Common myeloid progenitor, CD34-positive (primary cell): ENCODE measurements around the gene CROCC.
"Not testable (repeated sequence)": the region's sequence is repeated elsewhere in the genome, so short reads cannot be mapped to it uniquely, and the experiment has no call there.

ENCODE experiments used
- CTCF ChIA-PET: fragments of 350-600 bp; sonication (Branson Sonifier 250); formaldehyde crosslinking; loops from one replicate; lab custom pipeline; 2021; ENCODE audit warnings: antibody characterized with exemption; lab: Charles Lee
- POLR2A ChIA-PET: fragments of 350-600 bp; sonication (Branson Sonifier 250); formaldehyde crosslinking; loops from one replicate; lab custom pipeline; 2021; ENCODE audit warnings: antibody characterized with exemption; lab: Charles Lee
- DNase-seq, 3 donors: peaks; one replicate each; pipeline versions ENCODE4 v3.0.0 to v3.0.0-alpha.2; 2013
- H3K27ac ChIP-seq, 2 experiments: 1 replicate in 1 of 2; 2 replicates in 1 of 2; pipeline ENCODE4 v1.7.0; 2013; ENCODE audit warnings: inconsistent platforms in 2 of 2, low read length in 2 of 2, mild to moderate bottlenecking in 2 of 2, low read depth in 1 of 2, moderate library complexity in 1 of 2; ENCODE audit not compliant: severe bottlenecking in 2 of 2, insufficient read depth in 1 of 2, poor library complexity in 1 of 2
- H3K27me3 ChIP-seq, 5 experiments: replicated peaks in 2 of 5; 1 replicate in 3 of 5; 2 replicates in 2 of 5; pipeline versions ENCODE4 v1.6.1 to v1.7.0; 2013; ENCODE audit warnings: low read length in 4 of 5, mild to moderate bottlenecking in 2 of 5, moderate library complexity in 2 of 5, inconsistent platforms in 1 of 5; ENCODE audit not compliant: insufficient read depth in 5 of 5, control insufficient read depth in 4 of 5
- H3K36me3 ChIP-seq, 4 experiments: 1 replicate in 2 of 4; 2 replicates in 2 of 4; pipeline versions ENCODE4 v1.6.1 to v1.7.0; 2013; ENCODE audit warnings: low read length in 3 of 4, control low read depth in 1 of 4, mild to moderate bottlenecking in 1 of 4; ENCODE audit not compliant: control insufficient read depth in 4 of 4, insufficient read depth in 4 of 4
- H3K4me1 ChIP-seq, 4 experiments: 1 replicate in 3 of 4; 2 replicates in 1 of 4; pipeline versions ENCODE4 v1.6.1 to v1.7.1; 2013; ENCODE audit warnings: low read length in 3 of 4, mild to moderate bottlenecking in 3 of 4, control low read depth in 1 of 4, inconsistent platforms in 1 of 4, moderate library complexity in 1 of 4; ENCODE audit not compliant: control insufficient read depth in 4 of 4, insufficient read depth in 4 of 4; ENCODE audit errors: control extremely low read depth in 1 of 4
- H3K4me3 ChIP-seq, 7 experiments: 1 replicate in 4 of 7; 2 replicates in 3 of 7; pipeline versions ENCODE4 v1.5.1 to v1.7.0; 2013; ENCODE audit warnings: mild to moderate bottlenecking in 7 of 7, low read length in 6 of 7, moderate library complexity in 6 of 7, inconsistent platforms in 2 of 7, low read depth in 2 of 7, control low read depth in 1 of 7; ENCODE audit not compliant: insufficient read depth in 4 of 7, control insufficient read depth in 1 of 7; ENCODE audit errors: extremely low read depth in 1 of 7
- H3K9me3 ChIP-seq, 5 experiments: 1 replicate in 4 of 5; 2 replicates in 1 of 5; pipeline versions ENCODE4 v1.6.1 to v1.7.1; 2013; ENCODE audit warnings: low read length in 4 of 5, mild to moderate bottlenecking in 2 of 5, inconsistent platforms in 1 of 5, low read depth in 1 of 5, moderate library complexity in 1 of 5; ENCODE audit not compliant: control insufficient read depth in 4 of 5, insufficient read depth in 2 of 5; ENCODE audit errors: control extremely low read depth in 1 of 5
- WGBS: methylation state at CpG from one replicate; pipeline ENCODE4 v1.1.5; 2013; ENCODE audit not compliant: insufficient coverage; 5-methylcytosine and 5-hydroxymethylcytosine counted together

CROCC gene

GRCh38 chr1:16911851-16912721, 9.6 kb upstream of the CROCC start:
- CTCF ChIA-PET, POLR2A ChIA-PET, H3K9me3 ChIP-seq, H3K4me3 ChIP-seq, H3K36me3 ChIP-seq, H3K27me3 ChIP-seq, H3K27ac ChIP-seq: not testable (repeated sequence)
- peak in 1 of 3 donors; percentile 60 for DNase-seq
- H3K4me1 ChIP-seq = peaks cover 6 to 37% (median 29%) of the 10 kb centered on the region in 4 experiments
- WGBS = 68% methylated on average over 8 of the region's 8 CpGs

- CTCF ChIA-PET, H3K27ac ChIP-seq, H3K4me3 ChIP-seq, H3K36me3 ChIP-seq, H3K27me3 ChIP-seq, H3K9me3 ChIP-seq: not testable (repeated sequence)
- 20% methylated on average over 8 of the region's 8 CpGs for WGBS
- H3K4me1 ChIP-seq = peaks cover under 1 to 32% (median 26%) of the 10 kb centered on the region in 4 experiments
- peak in 1 of 3 donors; percentile 54 for DNase-seq
- POLR2A ChIA-PET = interaction anchor here (0.7 kb wide), 1 partner anchor 296 kb away, joined by 5 read pairs; no protein-coding TSS in a partner anchor
These were observed 9.0 kb upstream of the CROCC start for GRCh38 chr1:16912742-16913141.

- no peak for DNase-seq
- H3K27ac ChIP-seq = no peak overlapping the region
- no peaks in the 10 kb centered on the region for H3K36me3 ChIP-seq
- peak overlapping the region; percentile 36 to 87 (median 68) for H3K4me3 ChIP-seq
- ChIA-PET POLR2A (interaction anchor here (0.7 kb wide), 1 partner anchor 296 kb away, joined by 5 read pairs; no protein-coding TSS in a partner anchor), CTCF (no interaction called here)
- no peaks in the 10 kb centered on the region for H3K9me3 ChIP-seq
- peaks cover 0 to 28% (median 25%) of the 10 kb centered on the region in 4 experiments for H3K4me1 ChIP-seq
- no peaks in the 10 kb centered on the region for H3K27me3 ChIP-seq
- WGBS = 49% methylated on average over 36 of the region's 36 CpGs
These were observed 8.4 kb upstream of the CROCC start for GRCh38 chr1:16913181-16913832.

GRCh38 chr1:16913833-16914662, 7.7 kb upstream of the CROCC start:
- CTCF ChIA-PET = no interaction called here
- no peaks in the 10 kb centered on the region for H3K36me3 ChIP-seq
- POLR2A ChIA-PET = interaction anchor here (1.0 kb wide), 1 partner anchor 9 kb away, joined by 3 read pairs; no protein-coding TSS in a partner anchor
- peak overlapping the region; percentile 48 to 87 (median 68) for H3K4me3 ChIP-seq
- no peaks in the 10 kb centered on the region for H3K27me3 ChIP-seq
- peaks cover 0 to 26% (median 24%) of the 10 kb centered on the region in 4 experiments for H3K4me1 ChIP-seq
- H3K27ac ChIP-seq = peak overlapping the region in 1 of 2 experiments; percentile 43
- H3K9me3 ChIP-seq = no peaks in the 10 kb centered on the region
- WGBS = 0% methylated on average over 109 of the region's 109 CpGs
- DNase-seq = peak; percentile 93 to 97 (median 95)

GRCh38 chr1:16914928-16915626, 6.7 kb upstream of the CROCC start:
- H3K36me3 ChIP-seq, H3K27ac ChIP-seq, H3K27me3 ChIP-seq, DNase-seq, H3K9me3 ChIP-seq: not testable (repeated sequence)
- Histone ChIP-seq H3K4me1 (peaks cover 0 to 26% (median 23%) of the 10 kb centered on the region in 4 experiments), H3K4me3 (peak overlapping the region in 3 of 7 experiments; percentile 65 to 87 (median 81))
- CTCF ChIA-PET = interaction anchor here (0.7 to 1.4 kb wide), 3 partner anchors 10 to 96 kb away, joined by 3 to 6 read pairs (median 3); no protein-coding TSS in a partner anchor
- WGBS = 63% methylated on average over 15 of the region's 15 CpGs
- POLR2A ChIA-PET = interaction anchor here (1.0 kb wide), 1 partner anchor 10 kb away, joined by 3 read pairs; no protein-coding TSS in a partner anchor

GRCh38 chr1:16915627-16915973, 6.1 kb upstream of the CROCC start:
- peak; percentile 43 to 71 (median 53) for DNase-seq
- WGBS = 71% methylated on average over 4 of the region's 4 CpGs
- ChIA-PET CTCF (interaction anchor here (0.7 to 1.4 kb wide), 4 partner anchors 9 to 133 kb away, joined by 3 to 6 read pairs (median 3); no protein-coding TSS in a partner anchor), POLR2A (interaction anchor here (0.6 kb wide), 1 partner anchor 18 kb away, joined by 3 read pairs; no protein-coding TSS in a partner anchor)
- no peak overlapping the region for H3K4me3 ChIP-seq
- no peak overlapping the region for H3K27ac ChIP-seq
- H3K27me3 ChIP-seq = no peaks in the 10 kb centered on the region
- H3K36me3 ChIP-seq = no peaks in the 10 kb centered on the region
- H3K9me3 ChIP-seq = no peaks in the 10 kb centered on the region
- peaks cover 0 to 26% (median 23%) of the 10 kb centered on the region in 4 experiments for H3K4me1 ChIP-seq
